Activated T-helper 1 cell treated with Interleukin-2 at 50 U/mL for 16 hours (primary cell): ENCODE measurements around the gene DLG5.
"Not testable (repeated sequence)": the region's sequence is repeated elsewhere in the genome, so short reads cannot be mapped to it uniquely, and the experiment has no call there.

Source experiments
- DNase-seq: peaks from one replicate; pipeline ENCODE4 v3.0.0-alpha.2; 2020; ENCODE audit warnings: low read depth

The DLG5 gene

DNA sequence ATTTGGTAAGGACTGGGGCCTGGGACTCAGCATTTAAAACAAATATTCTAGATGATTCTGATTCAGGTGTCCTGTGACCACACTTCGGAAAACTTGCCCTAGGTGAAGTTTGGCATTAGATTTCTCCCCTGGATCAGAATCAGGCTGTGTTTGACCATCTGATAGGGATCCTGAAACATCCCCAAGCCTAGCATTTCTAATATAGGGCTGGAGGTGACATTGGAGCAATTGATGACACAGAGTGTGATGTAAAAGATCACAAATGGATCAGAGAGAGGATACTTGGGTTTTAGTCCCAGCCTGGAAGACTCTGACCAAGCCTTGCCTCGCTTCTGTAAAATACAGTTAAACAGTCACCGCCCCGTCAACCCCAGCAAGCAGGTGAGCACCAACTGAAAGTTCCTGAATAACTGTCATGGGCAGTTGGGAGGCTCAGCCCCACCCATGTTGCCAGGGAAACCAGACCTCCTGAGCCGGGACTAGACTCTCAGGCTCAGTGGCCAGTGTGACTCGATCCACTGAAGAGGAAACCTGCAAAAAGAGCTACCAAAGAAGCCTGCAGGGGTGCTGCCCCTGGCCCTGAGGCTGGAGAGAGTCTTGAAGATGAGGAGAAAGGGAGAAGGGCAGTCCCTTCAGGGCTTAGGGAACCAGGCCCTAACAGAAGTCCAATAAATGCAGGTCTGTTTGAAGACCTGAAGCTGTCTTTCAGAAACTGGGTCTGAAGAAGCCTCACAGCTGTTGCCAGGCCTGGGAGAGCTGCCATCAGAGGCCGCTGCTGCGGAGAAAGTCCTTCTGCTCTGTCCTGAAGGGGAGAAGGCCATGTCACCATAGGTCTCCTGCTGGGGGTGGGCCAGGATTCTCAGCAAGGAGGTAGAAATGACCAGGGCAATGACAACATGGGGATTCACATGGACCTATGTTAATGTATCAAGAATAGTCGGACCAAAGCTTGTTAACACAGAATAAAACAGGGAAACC is 162.8 kb downstream of the DLG5 start:
- DNase-seq = no peak

DNA sequence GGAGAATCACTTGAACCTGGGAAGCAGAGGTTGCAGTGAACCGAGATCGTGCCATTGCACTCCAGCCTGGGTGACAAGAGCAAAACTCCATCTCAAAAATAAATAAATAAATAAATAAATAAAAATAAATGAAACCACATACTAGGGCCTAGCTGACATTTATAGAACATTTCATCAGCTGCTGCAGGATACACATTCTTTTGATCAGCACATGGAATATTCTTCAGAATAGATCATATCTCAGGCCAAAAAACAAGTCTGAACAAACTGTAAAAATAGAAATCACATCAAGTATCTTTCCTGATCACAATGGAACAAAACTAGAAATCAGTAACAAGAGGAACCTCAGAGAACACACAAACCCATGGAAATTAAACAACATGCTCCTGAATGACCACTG is 168.1 kb downstream of the DLG5 start:
- DNase-seq = not testable (repeated sequence)

DNA sequence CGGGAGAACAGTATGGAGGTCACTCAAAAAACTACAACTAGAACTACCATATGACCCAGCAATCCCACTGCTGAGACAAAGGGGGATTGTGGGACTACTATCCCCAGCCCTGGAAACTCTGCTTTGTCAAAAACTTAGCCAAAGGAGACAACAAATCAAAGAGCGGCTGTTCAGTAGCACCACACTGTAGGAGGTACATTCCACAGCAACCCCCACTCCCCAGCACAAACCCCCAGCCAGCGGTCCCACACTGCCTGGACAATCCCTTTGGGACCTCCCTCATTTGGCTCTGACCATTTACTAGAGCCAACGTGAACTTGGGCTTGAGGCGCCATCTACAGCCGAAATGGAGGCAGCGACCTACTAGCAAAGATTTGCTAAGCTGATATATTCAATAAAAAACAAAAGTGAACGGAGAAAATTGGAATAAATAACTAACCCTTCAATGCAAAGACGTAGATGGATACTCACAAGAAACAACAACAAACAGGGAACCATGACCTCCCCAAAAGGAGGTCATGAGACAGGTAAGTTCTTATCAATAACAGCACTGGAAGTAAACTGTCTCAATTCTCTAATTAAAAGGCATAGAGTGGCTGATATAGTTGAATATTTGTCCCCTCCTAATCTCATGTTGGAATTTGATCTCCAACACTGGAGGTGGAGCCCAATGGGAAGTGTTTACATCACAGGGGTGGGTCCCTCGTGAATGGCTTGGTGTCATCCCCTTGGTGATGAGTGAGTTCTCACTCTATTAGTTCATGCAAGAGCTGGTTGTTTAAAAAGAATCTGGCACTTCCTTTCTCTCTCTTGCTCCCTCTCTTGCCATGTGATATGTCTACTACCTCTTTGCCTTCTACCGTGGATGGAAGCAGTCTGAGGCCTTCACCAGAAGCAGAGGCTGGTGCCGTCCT is 170.0 kb downstream of the DLG5 start:
- DNase-seq = no peak

DNA sequence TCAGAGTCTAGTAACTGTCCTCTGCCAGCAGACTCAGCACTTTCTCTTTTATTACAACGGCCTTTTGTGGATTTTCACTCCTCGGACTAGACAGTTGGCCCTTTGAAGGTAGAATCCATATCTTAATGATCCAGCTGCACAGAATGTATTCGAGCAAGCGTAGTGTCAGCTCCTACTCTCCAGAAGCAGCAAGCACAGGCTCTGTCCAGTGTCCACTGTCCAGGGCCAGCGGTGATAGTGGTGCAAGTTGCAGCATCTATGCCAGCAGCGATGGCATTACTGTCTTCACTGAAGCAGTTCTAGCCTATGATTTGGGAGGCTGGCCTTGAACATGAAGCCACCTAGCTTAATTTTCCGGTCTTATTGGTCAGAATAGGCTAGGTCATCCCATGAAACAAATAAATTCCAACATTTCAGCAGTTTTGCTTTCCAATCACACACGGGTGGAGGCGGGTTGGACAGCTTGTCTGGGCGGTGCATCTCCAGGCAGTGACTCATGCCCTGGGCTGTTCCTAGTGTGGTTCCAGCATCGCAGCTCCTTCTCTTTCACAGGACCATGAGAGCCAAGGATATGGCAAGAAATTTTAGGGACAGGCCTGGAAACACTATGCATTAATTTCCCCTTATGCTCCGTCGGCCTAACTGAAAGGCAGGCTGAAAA is 180.4 kb downstream of the DLG5 start:
- DNase-seq = no peak

DNA sequence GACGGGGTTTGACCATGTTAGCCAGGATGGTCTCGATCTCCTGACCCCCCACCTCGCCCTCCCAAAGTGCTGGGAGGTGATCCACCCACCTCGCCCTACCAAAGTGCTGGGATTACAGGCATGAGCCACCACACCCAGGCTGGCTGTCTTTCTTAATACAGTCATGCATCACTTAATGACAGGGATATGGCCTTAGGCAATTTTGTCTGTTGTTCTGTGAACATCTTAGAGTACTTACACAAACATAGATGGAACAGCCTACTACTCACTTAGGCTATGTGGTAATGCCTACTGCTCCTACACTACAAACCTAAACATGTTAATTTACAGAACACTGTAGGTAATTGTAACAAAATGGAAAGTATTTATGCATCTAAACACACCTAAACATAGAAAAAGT is 182.3 kb downstream of the DLG5 start:
- DNase-seq = no peak

DNA sequence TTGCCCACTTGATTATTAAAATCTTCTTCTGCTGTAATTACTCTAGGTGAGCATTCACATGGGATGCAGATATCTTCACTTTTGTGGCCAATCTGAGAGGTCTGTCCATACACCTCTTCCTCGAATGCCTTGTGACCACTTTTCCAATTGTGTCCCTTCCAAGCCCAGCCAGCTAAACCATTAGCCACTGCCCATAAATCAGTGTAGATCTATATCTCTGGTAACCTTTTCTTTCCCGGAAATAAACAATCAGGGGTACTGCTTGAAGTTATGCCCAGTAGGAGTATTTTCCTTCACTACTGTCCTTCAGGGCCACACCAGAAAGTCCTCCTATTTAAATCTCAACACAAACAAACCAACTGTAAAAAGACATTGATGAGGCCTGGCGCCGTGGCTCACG is 184.4 kb downstream of the DLG5 start:
- no peak for DNase-seq

DNA sequence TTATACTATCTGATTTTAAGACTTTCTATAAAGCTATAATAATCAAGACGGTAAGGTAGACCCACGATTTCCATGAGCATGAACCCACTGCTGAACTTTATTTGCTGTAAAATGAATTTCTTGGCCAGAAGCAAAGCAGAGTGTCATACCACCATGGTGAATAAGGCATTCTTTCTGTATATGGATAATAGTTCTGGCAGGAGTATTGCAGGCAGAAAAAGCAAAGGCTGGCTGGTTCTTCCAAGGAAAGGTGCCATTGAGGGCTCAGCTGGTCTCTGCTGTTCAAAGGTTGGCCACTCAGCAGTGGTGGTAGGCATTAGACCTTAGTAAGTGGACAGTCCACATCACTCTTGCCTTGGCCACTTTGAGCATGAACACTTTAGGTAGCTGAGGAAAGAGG is 184.8 kb downstream of the DLG5 start:
- no peak for DNase-seq
